Liver (tissue), 9 donors: ENCODE measurements around the gene DST. TPM values are rescaled to one million over a fixed set of nuclear protein-coding genes. Genes with fewer than 3 reads are reported as not detected.

ENCODE experiments used
- DNase-seq: peaks from one replicate; pipeline ENCODE4 v3.0.0-alpha.2; 2017; ENCODE audit warnings: low spot score
- H3K27ac ChIP-seq, 2 donors: one replicate each; pipeline ENCODE4 v1.7.0; 2013; ENCODE audit warnings: inconsistent platforms in 2 of 2, low read length in 2 of 2, control low read depth in 1 of 2, low read depth in 1 of 2, mild to moderate bottlenecking in 1 of 2
- H3K27me3 ChIP-seq, 4 donors: one replicate each; pipeline versions ENCODE4 v1.6.1 to v1.7.0; 2013; ENCODE audit warnings: low read length in 3 of 4, inconsistent platforms in 1 of 4, mild to moderate bottlenecking in 1 of 4, moderate library complexity in 1 of 4; ENCODE audit not compliant: control insufficient read depth in 4 of 4, insufficient read depth in 4 of 4
- H3K36me3 ChIP-seq, 4 donors: one replicate each; pipeline versions ENCODE4 v1.6.1 to v1.7.0; 2013; ENCODE audit warnings: low read length in 3 of 4, mild to moderate bottlenecking in 3 of 4, low read depth in 1 of 4, moderate library complexity in 1 of 4; ENCODE audit not compliant: control insufficient read depth in 4 of 4, insufficient read depth in 3 of 4
- H3K4me1 ChIP-seq, 4 donors: one replicate each; pipeline versions ENCODE4 v1.6.1 to v1.7.0; 2013; ENCODE audit warnings: low read length in 3 of 4, mild to moderate bottlenecking in 3 of 4, moderate library complexity in 1 of 4; ENCODE audit not compliant: control insufficient read depth in 4 of 4, insufficient read depth in 4 of 4
- H3K4me3 ChIP-seq, 3 donors: one replicate each; pipeline versions ENCODE4 v1.6.1 to v1.7.0; 2013; ENCODE audit warnings: low read length in 3 of 3, control low read depth in 1 of 3, low read depth in 1 of 3, mild to moderate bottlenecking in 1 of 3
- H3K9ac ChIP-seq, 2 donors: one replicate each; pipeline ENCODE4 v1.7.0; 2013; ENCODE audit warnings: low read length in 2 of 2, mild to moderate bottlenecking in 2 of 2, moderate library complexity in 2 of 2, control low read depth in 1 of 2, low read depth in 1 of 2
- H3K9me3 ChIP-seq, 4 donors: one replicate each; pipeline versions ENCODE4 v1.6.1 to v1.7.0; 2013; ENCODE audit warnings: low read length in 3 of 4; ENCODE audit not compliant: control insufficient read depth in 4 of 4
- CTCF ChIP-seq: fragments of 150-350 bp; IDR thresholded peaks from 2 replicates; pipeline ENCODE4 v1.5.1; 2017; ENCODE audit warnings: improper control_type of control experiment, low read depth, low read length; ENCODE audit not compliant: missing input control
- EGR1 ChIP-seq, 2 donors: IDR thresholded peaks; 2 replicates each; pipeline ENCODE4 v1.6.1; 2016 to 2018; ENCODE audit warnings: antibody characterized with exemption in 2 of 2, low read depth in 2 of 2
- FOXA1 ChIP-seq: IDR thresholded peaks from 2 replicates; pipeline ENCODE4 v1.6.1; 2016; ENCODE audit warnings: antibody characterized with exemption
- FOXA2 ChIP-seq: IDR thresholded peaks from 2 replicates; pipeline ENCODE4 v1.6.1; 2016; ENCODE audit warnings: antibody characterized with exemption
- GABPA ChIP-seq, 2 donors: IDR thresholded peaks in 1 of 2; conservative IDR thresholded peaks in 1 of 2; 2 replicates each; pipeline ENCODE4 v1.6.1; 2016; ENCODE audit warnings: antibody characterized with exemption in 2 of 2, mild to moderate bottlenecking in 1 of 2, moderate library complexity in 1 of 2
- HNF4A ChIP-seq, 2 donors: conservative IDR thresholded peaks; 2 replicates each; pipeline ENCODE4 v1.6.1; 2016; ENCODE audit warnings: antibody characterized with exemption in 2 of 2, mild to moderate bottlenecking in 2 of 2
- HNF4G ChIP-seq: IDR thresholded peaks from 2 replicates; pipeline ENCODE4 v1.6.1; 2016; ENCODE audit warnings: antibody characterized with exemption
- JUND ChIP-seq, 2 donors: IDR thresholded peaks; 2 replicates each; pipeline ENCODE4 v1.6.1; 2016; ENCODE audit warnings: antibody characterized with exemption in 2 of 2
- MAX ChIP-seq: IDR thresholded peaks from 2 replicates; pipeline ENCODE4 v1.6.1; 2016; ENCODE audit warnings: antibody characterized with exemption
- NR2F2 ChIP-seq: IDR thresholded peaks from 2 replicates; pipeline ENCODE4 v1.6.1; 2016; ENCODE audit warnings: antibody characterized with exemption
- RAD21 ChIP-seq, 2 donors: IDR thresholded peaks; 2 replicates each; pipeline ENCODE4 v1.6.1; 2016; ENCODE audit warnings: antibody characterized with exemption in 2 of 2, mild to moderate bottlenecking in 2 of 2
- REST ChIP-seq: IDR thresholded peaks from 2 replicates; pipeline ENCODE4 v1.6.1; 2016; ENCODE audit warnings: antibody characterized with exemption, mild to moderate bottlenecking
- RXRA ChIP-seq, 2 donors: IDR thresholded peaks; 2 replicates each; pipeline ENCODE4 v1.6.1; 2017 to 2018; ENCODE audit warnings: antibody characterized with exemption in 2 of 2, mild to moderate bottlenecking in 1 of 2
- SP1 ChIP-seq: IDR thresholded peaks from 2 replicates; pipeline ENCODE4 v1.6.1; 2018; ENCODE audit warnings: antibody characterized with exemption, mild to moderate bottlenecking
- TAF1 ChIP-seq: conservative IDR thresholded peaks from 2 replicates; pipeline ENCODE4 v1.6.1; 2016; ENCODE audit warnings: antibody characterized with exemption, mild to moderate bottlenecking
- YY1 ChIP-seq: IDR thresholded peaks from 2 replicates; pipeline ENCODE4 v1.6.1; 2016; ENCODE audit warnings: antibody characterized with exemption, mild to moderate bottlenecking
- ZBTB33 ChIP-seq: IDR thresholded peaks from 2 replicates; pipeline ENCODE4 v1.6.1; 2016; ENCODE audit warnings: antibody characterized with exemption
- WGBS: extraction: QIAGEN DNeasy Blood & Tissue Kit; methylation state at CpG from one replicate; pipeline ENCODE4 v1.1.7; 2013; 5-methylcytosine and 5-hydroxymethylcytosine counted together
- polyA plus RNA-seq, 2 donors: library from polyadenylated mRNA; stranded (reverse) in 1 of 2; unstranded in 1 of 2; fragments of 200-250 nt in 1 of 2; fragments of >200 nt in 1 of 2; fragmentation: Nextera tagmentation in 1 of 2; extraction: Ambion mirVana in 1 of 2; gene quantifications; one replicate each; pipeline versions ENCODE4 v1.2.1 to v1.2.3, GENCODE V29; 2013 to 2015
- total RNA-seq, 2 donors: library from RNA; depleted of rRNA; stranded (reverse); fragments of >200 nt; gene quantifications; one replicate each; pipeline ENCODE4 v1.2.3, GENCODE V29; 2014
- TF ChIP-seq, protein P1 (sequence below): IDR thresholded peaks from 2 replicates; pipeline ENCODE4 v1.6.1; 2016; ENCODE audit warnings: antibody characterized with exemption
- donor health status: healthy.
- donor health status: healthy.
- donor health status: healthy.
- donor health status: healthy.
- donor health status: healthy.

Gene DST
- total and polyA plus RNA-seq, 4 donors = 30.5 to 234 (median 86.7) TPM

DNA sequence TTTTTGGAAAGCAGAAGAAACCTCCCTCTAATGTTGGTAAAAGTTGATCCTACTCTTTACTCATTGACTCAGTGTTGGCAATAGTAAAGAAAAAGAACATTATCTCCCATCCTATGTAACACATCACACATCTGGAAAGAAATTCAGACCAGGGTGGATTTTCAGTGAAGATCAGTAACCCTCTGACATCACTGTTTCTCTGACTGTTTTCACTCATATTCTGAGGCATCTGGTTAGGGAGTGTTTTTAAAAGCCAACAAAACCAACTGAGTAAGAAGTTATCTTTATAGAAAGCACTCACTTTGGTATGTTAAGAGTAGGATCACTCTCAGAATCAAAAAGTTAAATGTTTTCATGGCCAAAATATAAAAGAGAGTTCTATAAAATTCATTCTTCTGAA, 143.6 kb downstream of the DST start:
- TF ChIP-seq FOXA2 = no peak
- TF ChIP-seq REST = no peak
- TF ChIP-seq RXRA (IDR thresholded peaks at IDR 0.05) = no peak
- no peak for TF ChIP-seq RAD21 (IDR thresholded peaks at IDR 0.05)
- Histone ChIP-seq H3K36me3 (peaks cover 6 to 54% (median 25%) of the 10 kb centered on the region in 4 donors), H3K9ac (no peak overlapping the region), H3K27me3 (no peaks in the 10 kb centered on the region), H3K4me1 (peaks cover 0 to 7% (median 4%) of the 10 kb centered on the region in 4 donors), H3K4me3 (no peak overlapping the region), H3K27ac (no peak overlapping the region), H3K9me3 (no peaks in the 10 kb centered on the region)
- no peak for DNase-seq

GRCh38 chr6:56497691-56498090, 145.0 kb downstream of the DST start:
- Histone ChIP-seq H3K36me3 (peaks cover 6 to 59% (median 28%) of the 10 kb centered on the region in 4 donors), H3K4me3 (no peak overlapping the region), H3K27me3 (no peaks in the 10 kb centered on the region), H3K4me1 (peaks cover 0 to 5% (median 3%) of the 10 kb centered on the region in 4 donors), H3K9ac (no peak overlapping the region), H3K9me3 (no peaks in the 10 kb centered on the region), H3K27ac (no peak overlapping the region)
- no peak for DNase-seq
- TF ChIP-seq FOXA2 (no peak), TAF1 (no peak), RAD21 (IDR thresholded peaks at IDR 0.05) (no peak), HNF4G (no peak), HNF4A (conservative IDR thresholded peaks at IDR 0.05) (no peak), SP1 (no peak), CTCF (no peak), MAX (no peak), FOXA1 (no peak), JUND (IDR thresholded peaks at IDR 0.05) (no peak), RXRA (IDR thresholded peaks at IDR 0.05) (no peak), NR2F2 (no peak), GABPA (IDR thresholded peaks at IDR 0.05 in 1 of 2, conservative IDR thresholded peaks at IDR 0.05 in 1 of 2) (no peak), REST (no peak), EGR1 (IDR thresholded peaks at IDR 0.05; ENCODE audit: low read depth in 2 of 2) (no peak), YY1 (no peak), ZBTB33 (no peak)
- TF ChIP-seq, protein P1, sequence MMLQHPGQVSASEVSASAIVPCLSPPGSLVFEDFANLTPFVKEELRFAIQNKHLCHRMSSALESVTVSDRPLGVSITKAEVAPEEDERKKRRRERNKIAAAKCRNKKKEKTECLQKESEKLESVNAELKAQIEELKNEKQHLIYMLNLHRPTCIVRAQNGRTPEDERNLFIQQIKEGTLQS = no peak
- 85% methylated on average over 3 of the region's 3 CpGs for WGBS
